Activated naive CD4-positive, alpha-beta T cell treated with anti-CD3 and anti-CD28 coated beads, Interleukin-2, amount 50 U/mL, for 72 hours (primary cell): Measurements from ENCODE around the gene DNER. TPM values are rescaled to one million over a fixed set of nuclear protein-coding genes. Genes with fewer than 3 reads are reported as not detected.

Experiments
- ATAC-seq, 2 donors: fragments of 150-1000 bp; cut with Tn5 transposase; 2 replicates each; pipeline ENCODE4 v1.10.0; 2021; ENCODE audit warnings: mild to moderate bottlenecking in 2 of 2, moderate library complexity in 2 of 2
- DNase-seq, 2 donors: peaks; one replicate each; pipeline ENCODE4 v3.0.0; 2021 to 2022; ENCODE audit warnings: low spot score in 2 of 2
- H3K27ac Mint-ChIP-seq, 2 donors: one replicate each; pipeline ENCODE4 v1.8.0; 2022; ENCODE audit warnings: mild to moderate bottlenecking in 2 of 2, mixed read lengths in 2 of 2
- H3K36me3 Mint-ChIP-seq, 2 donors: one replicate each; pipeline ENCODE4 v1.8.0; 2022; ENCODE audit warnings: mixed read lengths in 2 of 2
- H3K9me3 Mint-ChIP-seq, 2 donors: one replicate each; pipeline ENCODE4 v1.8.0; 2022; ENCODE audit warnings: mixed read lengths in 2 of 2
- total RNA-seq, 2 donors: library from RNA; stranded (reverse); gene quantifications; one replicate each; pipeline ENCODE4 v1.2.3, GENCODE V29; 2022

Gene DNER
- total RNA-seq, 2 donors from 2014 or later, result not detected

- peaks cover 3 to 4% of the 10 kb centered on the region in 2 donors for H3K9me3 Mint-ChIP-seq
- no peaks in the 10 kb centered on the region for H3K36me3 Mint-ChIP-seq
- H3K27ac Mint-ChIP-seq, result no peak overlapping the region
- no peak for DNase-seq
- ATAC-seq, result no peak
Observed at GRCh38 chr2:229426464-229426863, 287.9 kb downstream of the DNER start.

DNA sequence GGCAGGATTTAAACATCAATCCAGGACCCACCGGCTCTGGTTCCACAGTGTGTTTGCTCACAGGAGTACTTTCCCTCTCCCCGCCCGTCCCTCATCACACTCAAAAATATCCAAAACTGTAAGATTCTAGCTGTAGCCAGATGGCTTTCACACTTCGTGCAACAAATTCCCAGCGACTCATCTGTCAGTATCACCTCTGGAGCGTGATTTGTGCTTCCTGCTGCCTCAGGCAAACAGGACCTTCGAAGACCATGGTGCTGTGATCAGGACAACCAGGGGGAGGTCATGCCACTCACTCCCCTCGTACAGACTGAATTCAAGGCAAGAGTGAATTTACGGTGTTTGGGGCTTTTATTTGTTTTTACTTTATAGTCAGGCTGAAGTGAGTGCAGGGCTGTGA is 288.8 kb downstream of the DNER start:
- Mint-ChIP-seq H3K9me3 (peaks cover 3 to 4% of the 10 kb centered on the region in 2 donors), H3K36me3 (no peaks in the 10 kb centered on the region), H3K27ac (no peak overlapping the region)
- no peak for DNase-seq
- no peak for ATAC-seq

- Mint-ChIP-seq H3K36me3 (no peaks in the 10 kb centered on the region), H3K27ac (no peak overlapping the region), H3K9me3 (peaks cover 4 to 5% of the 10 kb centered on the region in 2 donors)
- no peak for DNase-seq
- no peak for ATAC-seq
Observed at GRCh38 chr2:229422063-229422462, 292.3 kb downstream of the DNER start.

GRCh38 chr2:229419158-229419557 is 295.2 kb downstream of the DNER start:
- ATAC-seq (no peak), DNase-seq (no peak)
- H3K9me3 Mint-ChIP-seq, result peaks cover 8 to 9% of the 10 kb centered on the region in 2 donors
- no peaks in the 10 kb centered on the region for H3K36me3 Mint-ChIP-seq
- H3K27ac Mint-ChIP-seq, result no peak overlapping the region

GRCh38 chr2:229417916-229418315 is 296.4 kb downstream of the DNER start:
- DNase-seq (no peak), ATAC-seq (no peak)
- H3K36me3 Mint-ChIP-seq, result no peaks in the 10 kb centered on the region
- no peak overlapping the region for H3K27ac Mint-ChIP-seq
- H3K9me3 Mint-ChIP-seq, result peaks cover 5 to 9% of the 10 kb centered on the region in 2 donors

DNA sequence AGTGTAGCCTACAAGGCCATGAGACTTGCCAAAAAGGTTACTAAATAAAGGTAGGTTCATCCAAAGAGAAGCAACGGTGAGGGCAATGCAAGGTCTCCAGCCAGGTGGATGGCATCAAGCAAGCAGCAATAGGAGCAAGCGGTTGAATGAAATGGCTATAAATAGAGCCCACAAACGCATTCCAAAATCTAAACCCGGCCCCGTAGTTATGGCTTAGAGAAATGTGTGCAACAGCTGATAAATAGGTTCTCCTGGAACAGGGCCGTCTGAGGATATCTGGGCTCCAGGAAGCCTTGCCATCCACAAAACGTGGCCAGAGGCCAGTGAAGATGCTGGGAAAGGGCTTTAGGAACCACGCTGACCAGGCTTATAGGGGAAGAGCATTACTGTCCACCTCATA is 297.2 kb downstream of the DNER start:
- H3K9me3 Mint-ChIP-seq, result peaks cover 5% of the 10 kb centered on the region in 2 donors
- no peaks in the 10 kb centered on the region for H3K36me3 Mint-ChIP-seq

DNA sequence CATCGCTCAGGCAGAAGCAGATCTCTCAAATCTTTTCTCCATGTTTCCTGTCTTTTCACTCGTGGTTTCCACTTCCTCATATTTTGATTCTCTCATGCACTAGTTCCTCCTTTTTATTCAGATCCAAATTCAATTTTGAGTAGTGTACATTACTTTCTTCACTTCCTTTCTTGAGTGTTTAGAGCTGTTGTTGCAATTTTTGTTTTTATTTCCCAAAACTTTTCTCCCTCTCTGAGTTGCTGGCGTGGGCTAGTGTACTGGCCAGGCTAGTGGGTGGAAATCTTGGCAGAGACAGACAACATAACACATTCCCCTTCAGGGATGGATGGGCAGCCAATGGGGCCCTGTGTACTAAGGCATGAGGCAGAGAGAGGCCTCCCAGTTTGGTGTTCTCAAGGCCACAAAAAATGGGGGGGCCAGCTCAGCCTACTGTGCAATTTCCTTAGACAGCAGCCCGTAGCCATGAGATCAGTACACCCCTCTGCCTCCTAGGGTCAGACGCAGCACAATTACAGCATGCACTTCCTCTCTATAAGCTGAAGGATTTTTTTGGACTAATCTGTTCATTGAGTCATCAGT is 298.1 kb downstream of the DNER start:
- Mint-ChIP-seq H3K27ac (no peak overlapping the region), H3K36me3 (no peaks in the 10 kb centered on the region), H3K9me3 (peaks cover 5% of the 10 kb centered on the region in 2 donors)
- ATAC-seq (no peak), DNase-seq (no peak)

More for the DNA sequence above, 297.2 kb downstream of the DNER start:
- H3K27ac Mint-ChIP-seq, result no peak overlapping the region
- no peak for DNase-seq
- ATAC-seq, result no peak

- no peak for DNase-seq
- no peaks in the 10 kb centered on the region for H3K36me3 Mint-ChIP-seq
- peaks cover 3 to 5% of the 10 kb centered on the region in 2 donors for H3K9me3 Mint-ChIP-seq
- no peak overlapping the region for H3K27ac Mint-ChIP-seq
- no peak for ATAC-seq
Observed at GRCh38 chr2:229414631-229415030, 299.7 kb downstream of the DNER start.

DNA sequence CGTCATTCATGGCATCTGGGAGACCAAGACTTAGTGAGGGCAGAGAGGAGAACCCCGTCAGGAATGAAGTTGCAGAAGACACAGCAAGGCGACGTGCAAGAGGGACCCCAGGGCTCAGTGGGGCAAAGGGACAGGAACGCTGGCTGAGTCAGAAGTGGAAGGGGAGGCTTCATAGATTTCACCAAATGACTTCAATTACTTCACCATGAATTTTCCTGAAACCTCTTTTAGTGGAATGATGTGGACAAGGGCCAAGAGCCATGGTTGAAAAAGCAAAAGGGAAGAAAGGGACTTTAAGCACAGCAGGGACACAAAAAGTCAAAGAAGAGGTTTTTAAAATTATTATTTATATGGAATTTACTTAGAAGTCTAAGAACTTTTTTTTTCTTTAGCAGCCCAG is 301.7 kb downstream of the DNER start:
- no peak for ATAC-seq
- H3K36me3 Mint-ChIP-seq, result no peaks in the 10 kb centered on the region
- H3K9me3 Mint-ChIP-seq, result peaks cover 3 to 5% of the 10 kb centered on the region in 2 donors
- H3K27ac Mint-ChIP-seq, result no peak overlapping the region
- no peak for DNase-seq

- ATAC-seq (no peak), DNase-seq (no peak)
- H3K9me3 Mint-ChIP-seq, result peaks cover 3 to 5% of the 10 kb centered on the region in 2 donors
- no peak overlapping the region for H3K27ac Mint-ChIP-seq
- H3K36me3 Mint-ChIP-seq, result no peaks in the 10 kb centered on the region
Observed at GRCh38 chr2:229410946-229411345, 303.4 kb downstream of the DNER start.

DNA sequence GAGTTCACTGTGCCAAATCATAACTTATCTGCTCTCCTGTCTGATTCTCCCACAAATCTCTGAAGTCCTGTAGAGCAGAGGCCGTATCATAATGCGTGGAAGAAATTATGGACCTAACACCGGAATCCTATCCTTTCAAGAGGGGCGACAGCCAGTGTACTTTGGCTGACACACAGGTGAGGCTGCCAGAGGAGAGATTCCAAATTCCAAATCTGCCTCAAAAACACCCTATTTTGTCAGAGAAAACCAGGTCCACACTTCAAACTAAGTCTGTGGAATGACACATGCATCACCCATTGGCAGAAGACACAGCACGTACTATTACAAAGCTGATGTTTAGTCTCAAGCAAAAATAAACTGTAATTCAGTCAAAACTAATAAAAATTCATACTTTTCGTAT is 304.1 kb downstream of the DNER start:
- ATAC-seq, result no peak
- Mint-ChIP-seq H3K9me3 (peaks cover 0 to 5% of the 10 kb centered on the region in 2 donors), H3K36me3 (no peaks in the 10 kb centered on the region)

GRCh38 chr2:229409751-229410181 is 304.6 kb downstream of the DNER start:
- no peak for DNase-seq
- ATAC-seq, result no peak
- Mint-ChIP-seq H3K9me3 (peaks cover 0 to 5% of the 10 kb centered on the region in 2 donors), H3K27ac (no peak overlapping the region), H3K36me3 (no peaks in the 10 kb centered on the region)

More for the DNA sequence above, 304.1 kb downstream of the DNER start:
- DNase-seq, result no peak
- no peak overlapping the region for H3K27ac Mint-ChIP-seq

GRCh38 chr2:229408962-229409361 is 305.4 kb downstream of the DNER start:
- no peak for DNase-seq
- ATAC-seq, result no peak
- H3K9me3 Mint-ChIP-seq, result peaks cover under 1 to 6% of the 10 kb centered on the region in 2 donors
- no peaks in the 10 kb centered on the region for H3K36me3 Mint-ChIP-seq
- H3K27ac Mint-ChIP-seq, result no peak overlapping the region

DNA sequence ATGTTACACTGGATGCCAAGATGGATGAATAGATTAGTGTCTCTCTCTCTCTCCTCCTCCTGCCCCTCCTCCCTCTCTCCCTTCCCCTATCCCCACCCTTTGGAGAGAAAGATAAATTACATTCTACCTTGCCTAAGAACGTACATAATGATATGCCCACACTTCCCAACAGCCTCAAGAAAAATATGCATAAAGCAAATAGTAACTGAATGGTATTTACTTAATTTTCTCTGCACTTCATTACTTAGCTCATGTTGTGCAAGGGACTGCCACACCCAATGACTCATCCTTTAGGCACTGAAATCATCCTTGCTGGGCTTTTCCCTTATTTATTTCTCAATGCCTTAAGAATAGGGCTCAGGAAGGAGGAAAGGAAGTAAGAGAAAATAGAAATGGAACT is 306.0 kb downstream of the DNER start:
- ATAC-seq (no peak), DNase-seq (no peak)
- Mint-ChIP-seq H3K27ac (no peak overlapping the region), H3K9me3 (peaks cover 7 to 11% of the 10 kb centered on the region in 2 donors), H3K36me3 (no peaks in the 10 kb centered on the region)

DNA sequence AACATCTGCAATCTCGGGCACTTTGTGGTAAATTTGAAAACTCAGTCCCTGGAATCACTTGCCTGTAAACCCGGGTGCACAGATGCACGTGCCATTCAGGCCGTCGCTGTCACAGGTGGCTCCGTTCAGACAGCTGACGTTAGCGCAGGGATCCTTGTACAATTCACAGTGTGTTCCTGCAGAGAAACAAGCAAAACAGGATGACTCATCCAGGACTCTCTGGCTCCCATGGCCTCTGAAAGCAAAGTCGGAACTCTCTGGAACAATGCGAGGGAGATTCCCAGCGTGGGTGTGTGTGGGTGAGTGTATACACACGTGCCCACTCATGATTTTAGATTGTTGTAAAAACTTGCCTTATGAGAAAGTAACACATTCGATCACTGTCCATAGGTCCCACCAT is 307.2 kb downstream of the DNER start:
- no peak for DNase-seq

DNA sequence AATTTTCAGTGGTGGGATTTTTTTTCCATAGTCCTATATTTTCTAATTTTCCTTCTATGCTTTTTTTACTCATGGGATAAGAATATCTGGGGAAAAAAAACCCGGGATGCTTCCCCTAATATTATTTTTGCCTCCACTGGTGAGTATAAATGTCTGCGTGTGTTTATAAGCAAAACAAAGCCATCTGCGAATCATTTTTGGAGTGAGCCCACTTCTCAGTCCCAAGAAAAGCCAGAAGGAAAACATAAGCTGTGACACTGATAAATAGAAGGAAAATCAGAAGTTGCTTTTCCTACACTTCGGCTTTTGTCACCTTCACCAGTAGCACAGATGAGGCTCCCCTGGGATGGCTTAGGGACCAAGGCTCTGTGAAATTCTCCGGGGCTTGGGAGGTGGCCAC is 308.6 kb downstream of the DNER start:
- ATAC-seq (no peak), DNase-seq (no peak)
- H3K27ac Mint-ChIP-seq, result no peak overlapping the region
- H3K36me3 Mint-ChIP-seq, result no peaks in the 10 kb centered on the region
- peaks cover 8 to 11% of the 10 kb centered on the region in 2 donors for H3K9me3 Mint-ChIP-seq

More for the DNA sequence above, 307.2 kb downstream of the DNER start:
- peaks cover 8 to 11% of the 10 kb centered on the region in 2 donors for H3K9me3 Mint-ChIP-seq
- no peaks in the 10 kb centered on the region for H3K36me3 Mint-ChIP-seq
- no peak overlapping the region for H3K27ac Mint-ChIP-seq
- no peak for ATAC-seq

DNA sequence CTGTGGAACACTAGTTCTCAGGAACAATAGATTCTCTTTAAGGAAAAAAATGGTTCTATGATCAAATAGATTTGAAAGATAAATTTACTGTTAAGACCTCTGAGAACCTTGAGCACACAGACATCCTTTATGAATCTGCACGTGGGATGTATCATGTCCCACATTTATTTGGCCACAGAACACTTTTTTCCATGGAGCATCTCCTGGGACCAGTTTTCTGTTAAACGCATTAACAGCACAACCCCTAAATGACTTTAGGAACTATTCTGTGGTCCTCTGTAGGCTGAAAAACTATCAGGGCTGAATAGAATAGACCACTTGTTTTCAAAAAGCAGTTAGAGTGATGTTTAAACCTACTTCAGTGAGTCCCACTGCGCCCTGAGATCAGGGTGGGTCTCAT is 311.1 kb downstream of the DNER start:
- Mint-ChIP-seq H3K9me3 (peaks cover 8 to 11% of the 10 kb centered on the region in 2 donors), H3K36me3 (no peaks in the 10 kb centered on the region), H3K27ac (no peak overlapping the region)
- DNase-seq, result no peak
- no peak for ATAC-seq

- DNase-seq (no peak), ATAC-seq (no peak)
- Mint-ChIP-seq H3K36me3 (no peaks in the 10 kb centered on the region), H3K27ac (no peak overlapping the region), H3K9me3 (peaks cover 6 to 15% of the 10 kb centered on the region in 2 donors)
Observed at GRCh38 chr2:229401171-229401865, 313.0 kb downstream of the DNER start.
